Activated naive CD8-positive, alpha-beta T cell treated with anti-CD3 and anti-CD28 coated beads, Interleukin-2, amount 10 ng/mL, durations not matched to agents 7 days and 5 days (primary cell): ENCODE measurements around the gene NBEA. TPM values are rescaled to one million over a fixed set of nuclear protein-coding genes. Genes with fewer than 3 reads are reported as not detected.

ENCODE experiments used
- ATAC-seq: fragments of 150-1000 bp; cut with Tn5 transposase; one replicate; pipeline ENCODE4 v1.10.0; 2021; ENCODE audit warnings: low read depth, moderate library complexity
- POLR2A ChIA-PET: fragments of 350-600 bp; sonication (Branson Sonifier 250); formaldehyde crosslinking; loops from one replicate; lab custom pipeline; 2021; ENCODE audit warnings: antibody characterized with exemption; lab: Charles Lee
- DNase-seq: peaks from one replicate; pipeline ENCODE4 v3.0.0; 2021
- H3K27ac Mint-ChIP-seq: one replicate; pipeline ENCODE4 v1.8.0; 2022; ENCODE audit warnings: mild to moderate bottlenecking, mixed read lengths
- H3K27me3 Mint-ChIP-seq: one replicate; pipeline ENCODE4 v1.8.0; 2022; ENCODE audit warnings: mild to moderate bottlenecking, moderate library complexity, mixed read lengths
- H3K36me3 Mint-ChIP-seq: one replicate; pipeline ENCODE4 v1.8.0; 2021; ENCODE audit warnings: mild to moderate bottlenecking, mixed read lengths
- H3K4me1 Mint-ChIP-seq: one replicate; pipeline ENCODE4 v1.8.0; 2021; ENCODE audit warnings: mixed read lengths
- H3K4me3 Mint-ChIP-seq: one replicate; pipeline ENCODE4 v1.8.0; 2022; ENCODE audit warnings: mild to moderate bottlenecking, moderate library complexity, mixed read lengths
- H3K9me3 Mint-ChIP-seq: one replicate; pipeline ENCODE4 v1.8.0; 2021; ENCODE audit warnings: mixed read lengths
- total RNA-seq, 2 experiments: library from RNA; stranded (reverse); gene quantifications; one replicate each; pipeline ENCODE4 v1.2.3, GENCODE V29; 2021

NBEA gene
- total RNA-seq, 2 experiments from 2014 or later = 0.60 to 1.1 TPM

- no peak for ATAC-seq
- Mint-ChIP-seq H3K9me3 (peaks cover 5% of the 10 kb centered on the region), H3K4me1 (no peaks in the 10 kb centered on the region), H3K36me3 (no peaks in the 10 kb centered on the region), H3K27me3 (no peaks in the 10 kb centered on the region), H3K27ac (no peak overlapping the region), H3K4me3 (no peak overlapping the region)
- POLR2A ChIA-PET = no interaction called here
- DNase-seq = no peak
Observed at GRCh38 chr13:35333157-35333556, 391.1 kb downstream of the NBEA start.

- POLR2A ChIA-PET = no interaction called here
- Mint-ChIP-seq H3K9me3 (peaks cover 3% of the 10 kb centered on the region), H3K27ac (no peak overlapping the region), H3K36me3 (no peaks in the 10 kb centered on the region), H3K4me3 (no peak overlapping the region), H3K27me3 (no peaks in the 10 kb centered on the region), H3K4me1 (peaks cover 2% of the 10 kb centered on the region)
- ATAC-seq (no peak), DNase-seq (no peak)
Observed at GRCh38 chr13:35342440-35342839, 400.4 kb downstream of the NBEA start.

- no peaks in the 10 kb centered on the region for H3K36me3 Mint-ChIP-seq
- H3K9me3 Mint-ChIP-seq = peaks cover 2% of the 10 kb centered on the region
- DNase-seq (no peak), ATAC-seq (no peak)
- H3K4me3 Mint-ChIP-seq = no peak overlapping the region
- H3K27me3 Mint-ChIP-seq = no peaks in the 10 kb centered on the region
- POLR2A ChIA-PET = no interaction called here
- peaks cover 2% of the 10 kb centered on the region for H3K4me1 Mint-ChIP-seq
- no peak overlapping the region for H3K27ac Mint-ChIP-seq
Observed at GRCh38 chr13:35343417-35343816, 401.3 kb downstream of the NBEA start.

GRCh38 chr13:35345992-35346391, 403.9 kb downstream of the NBEA start:
- POLR2A ChIA-PET = no interaction called here
- no peak overlapping the region for H3K4me3 Mint-ChIP-seq
- ATAC-seq = no peak
- H3K27me3 Mint-ChIP-seq = no peaks in the 10 kb centered on the region
- H3K9me3 Mint-ChIP-seq = no peaks in the 10 kb centered on the region
- no peak for DNase-seq
- H3K4me1 Mint-ChIP-seq = peaks cover 2% of the 10 kb centered on the region
- no peak overlapping the region for H3K27ac Mint-ChIP-seq
- H3K36me3 Mint-ChIP-seq = no peaks in the 10 kb centered on the region

- Mint-ChIP-seq H3K27ac (no peak overlapping the region), H3K4me3 (no peak overlapping the region), H3K4me1 (peaks cover 2% of the 10 kb centered on the region), H3K9me3 (no peaks in the 10 kb centered on the region), H3K36me3 (no peaks in the 10 kb centered on the region), H3K27me3 (no peaks in the 10 kb centered on the region)
- no peak for ATAC-seq
- POLR2A ChIA-PET = no interaction called here
- DNase-seq = no peak
Observed at GRCh38 chr13:35346494-35346893, 404.4 kb downstream of the NBEA start.

GRCh38 chr13:35347679-35348205, 405.7 kb downstream of the NBEA start:
- H3K9me3 Mint-ChIP-seq = no peaks in the 10 kb centered on the region
- no peaks in the 10 kb centered on the region for H3K4me1 Mint-ChIP-seq
- DNase-seq (no peak), ATAC-seq (no peak)
- no peak overlapping the region for H3K4me3 Mint-ChIP-seq
- POLR2A ChIA-PET = no interaction called here
- no peaks in the 10 kb centered on the region for H3K36me3 Mint-ChIP-seq
- no peak overlapping the region for H3K27ac Mint-ChIP-seq
- no peaks in the 10 kb centered on the region for H3K27me3 Mint-ChIP-seq

GRCh38 chr13:35349052-35349451, 407.0 kb downstream of the NBEA start:
- no peak overlapping the region for H3K4me3 Mint-ChIP-seq
- POLR2A ChIA-PET = no interaction called here
- no peaks in the 10 kb centered on the region for H3K27me3 Mint-ChIP-seq

GRCh38 chr13:35349673-35350278, 407.7 kb downstream of the NBEA start:
- POLR2A ChIA-PET = no interaction called here
- Mint-ChIP-seq H3K9me3 (no peaks in the 10 kb centered on the region), H3K36me3 (no peaks in the 10 kb centered on the region), H3K27me3 (no peaks in the 10 kb centered on the region), H3K27ac (no peak overlapping the region), H3K4me3 (no peak overlapping the region), H3K4me1 (no peaks in the 10 kb centered on the region)
- DNase-seq = no peak
- no peak for ATAC-seq

More at GRCh38 chr13:35349052-35349451, 407.0 kb downstream of the NBEA start:
- H3K36me3 Mint-ChIP-seq = no peaks in the 10 kb centered on the region
- no peaks in the 10 kb centered on the region for H3K9me3 Mint-ChIP-seq
- no peak overlapping the region for H3K27ac Mint-ChIP-seq
- no peaks in the 10 kb centered on the region for H3K4me1 Mint-ChIP-seq
- ATAC-seq (no peak), DNase-seq (no peak)

- POLR2A ChIA-PET = no interaction called here
- ATAC-seq (no peak), DNase-seq (no peak)
- no peak overlapping the region for H3K4me3 Mint-ChIP-seq
- H3K36me3 Mint-ChIP-seq = peaks cover 2% of the 10 kb centered on the region
- H3K27ac Mint-ChIP-seq = no peak overlapping the region
- peaks cover 2% of the 10 kb centered on the region for H3K9me3 Mint-ChIP-seq
- H3K4me1 Mint-ChIP-seq = peaks cover 4% of the 10 kb centered on the region
- no peaks in the 10 kb centered on the region for H3K27me3 Mint-ChIP-seq
Observed at GRCh38 chr13:35354285-35354684, 412.2 kb downstream of the NBEA start.

GRCh38 chr13:35354882-35355281, 412.8 kb downstream of the NBEA start:
- no peak for ATAC-seq
- H3K27me3 Mint-ChIP-seq = no peaks in the 10 kb centered on the region
- H3K27ac Mint-ChIP-seq = no peak overlapping the region
- H3K9me3 Mint-ChIP-seq = peaks cover 2% of the 10 kb centered on the region
- H3K36me3 Mint-ChIP-seq = peaks cover 2% of the 10 kb centered on the region
- POLR2A ChIA-PET = no interaction called here
- H3K4me3 Mint-ChIP-seq = no peak overlapping the region
- H3K4me1 Mint-ChIP-seq = peaks cover 4% of the 10 kb centered on the region
- no peak for DNase-seq

- H3K27me3 Mint-ChIP-seq = no peaks in the 10 kb centered on the region
- H3K4me1 Mint-ChIP-seq = peaks cover 4% of the 10 kb centered on the region
- ATAC-seq = peak; percentile 90
- H3K4me3 Mint-ChIP-seq = no peak overlapping the region
- H3K27ac Mint-ChIP-seq = no peak overlapping the region
- DNase-seq = peak; percentile 31
- H3K9me3 Mint-ChIP-seq = peaks cover 2% of the 10 kb centered on the region
- POLR2A ChIA-PET = no interaction called here
- peaks cover 2% of the 10 kb centered on the region for H3K36me3 Mint-ChIP-seq
Observed at GRCh38 chr13:35356572-35356971, 414.5 kb downstream of the NBEA start.

- Mint-ChIP-seq H3K27me3 (no peaks in the 10 kb centered on the region), H3K4me1 (no peaks in the 10 kb centered on the region), H3K4me3 (no peak overlapping the region), H3K27ac (no peak overlapping the region), H3K9me3 (peaks cover 9% of the 10 kb centered on the region), H3K36me3 (no peaks in the 10 kb centered on the region)
- ATAC-seq = no peak
- no peak for DNase-seq
- POLR2A ChIA-PET = no interaction called here
Observed at GRCh38 chr13:35365883-35366282, 423.8 kb downstream of the NBEA start.

- no peak for DNase-seq
- H3K9me3 Mint-ChIP-seq = peaks cover 18% of the 10 kb centered on the region
- no peaks in the 10 kb centered on the region for H3K36me3 Mint-ChIP-seq
- H3K27ac Mint-ChIP-seq = no peak overlapping the region
- H3K4me1 Mint-ChIP-seq = no peaks in the 10 kb centered on the region
- POLR2A ChIA-PET = no interaction called here
- ATAC-seq = no peak
- no peak overlapping the region for H3K4me3 Mint-ChIP-seq
- no peaks in the 10 kb centered on the region for H3K27me3 Mint-ChIP-seq
Observed at GRCh38 chr13:35367586-35367985, 425.5 kb downstream of the NBEA start.

GRCh38 chr13:35378939-35379338, 436.9 kb downstream of the NBEA start:
- POLR2A ChIA-PET = no interaction called here
- H3K27ac Mint-ChIP-seq = no peak overlapping the region
- ATAC-seq (no peak), DNase-seq (no peak)
- H3K4me3 Mint-ChIP-seq = no peak overlapping the region
- peaks cover 1% of the 10 kb centered on the region for H3K36me3 Mint-ChIP-seq
- no peaks in the 10 kb centered on the region for H3K27me3 Mint-ChIP-seq
- H3K4me1 Mint-ChIP-seq = no peaks in the 10 kb centered on the region
- H3K9me3 Mint-ChIP-seq = no peaks in the 10 kb centered on the region
